ENCODE results near the gene MYT1. TPM values are rescaled to one million over a fixed set of nuclear protein-coding genes. Genes with fewer than 3 reads are reported as not detected.
"Not testable (repeated sequence)": the region's sequence is repeated elsewhere in the genome, so short reads cannot be mapped to it uniquely, and the experiment has no call there.

The MYT1 gene
- polyA plus RNA-seq, 1 of the 3 experiments (the other 2 are of a cell fraction) = 0.10 TPM

GRCh38 chr20:64185276-64185900 lies 21.1 kb downstream of the MYT1 start:
- no peak overlapping the region for H3K27ac ChIP-seq (ENCODE audit: low read depth in 2 of 2, low read length in 1 of 2)
- no peak for DNase-seq
- ChIA-PET CTCF (interaction anchor here (1.5 kb wide), 1 partner anchor 65 kb away, joined by 4 read pairs; no protein-coding TSS in a partner anchor), POLR2A (no interaction called here)
- no peaks in the 10 kb centered on the region for H3K79me2 ChIP-seq (ENCODE audit: insufficient read depth)
- H2AFZ ChIP-seq (ENCODE audit: low read depth) = no peak overlapping the region
- no peak overlapping the region for H3K9ac ChIP-seq
- H3K9me3 ChIP-seq = no peaks in the 10 kb centered on the region
- 47% methylated on average over 6 of the region's 9 CpGs for WGBS (ENCODE audit: low lambda C conversion rate)
- no peaks in the 10 kb centered on the region for H3K27me3 ChIP-seq (ENCODE audit: insufficient read depth)
- H4K20me1 ChIP-seq (ENCODE audit: insufficient read depth) = no peaks in the 10 kb centered on the region
- no peaks in the 10 kb centered on the region for H3K9me2 ChIP-seq
- H3K4me3 ChIP-seq (ENCODE audit: low read depth in 2 of 2, low read length in 1 of 2) = no peak overlapping the region
- peaks cover 8% of the 10 kb centered on the region for H3F3A ChIP-seq (replicated peaks; ENCODE audit: insufficient read depth)
- no peaks in the 10 kb centered on the region for H3K36me3 ChIP-seq (replicated peaks in 1 of 2; ENCODE audit: control insufficient read depth in 1 of 2, insufficient read depth in 2 of 2, low read length in 1 of 2)
- H3K4me2 ChIP-seq = no peak overlapping the region
- H3K4me1 ChIP-seq (ENCODE audit: control insufficient read depth in 1 of 2, insufficient read depth in 2 of 2, low read depth in 1 of 2, low read length in 1 of 2) = peaks cover 0 to 14% of the 10 kb centered on the region in 2 experiments; a peak in 1 of 4 replicates
- TF ChIP-seq MXI1 (IDR thresholded peaks at IDR 0.05; ENCODE audit: low read depth, low read length) = no peak
- TF ChIP-seq FOXJ3 (CRISPR knock-in tag; IDR thresholded peaks at IDR 0.05) = no peak
- TF ChIP-seq RAD21 (IDR thresholded peaks at IDR 0.05; ENCODE audit: low read length) = no peak
- no peak for TF ChIP-seq PBX3 (IDR thresholded peaks at IDR 0.05)

GRCh38 chr20:64186071-64186598 lies 21.9 kb downstream of the MYT1 start:
- Histone ChIP-seq H3K4me2 (no peak overlapping the region), H3K4me1 (ENCODE audit: control insufficient read depth in 1 of 2, insufficient read depth in 2 of 2, low read depth in 1 of 2, low read length in 1 of 2) (peaks cover 0 to 14% of the 10 kb centered on the region in 2 experiments; a peak in 1 of 4 replicates), H3K36me3 (replicated peaks in 1 of 2; ENCODE audit: control insufficient read depth in 1 of 2, insufficient read depth in 2 of 2, low read length in 1 of 2) (no peaks in the 10 kb centered on the region), H3K79me2 (ENCODE audit: insufficient read depth) (no peaks in the 10 kb centered on the region), H3F3A (replicated peaks; ENCODE audit: insufficient read depth) (peaks cover 8% of the 10 kb centered on the region), H3K4me3 (ENCODE audit: low read depth in 2 of 2, low read length in 1 of 2) (no peak overlapping the region), H4K20me1 (ENCODE audit: insufficient read depth) (no peaks in the 10 kb centered on the region), H3K27me3 (ENCODE audit: insufficient read depth) (no peaks in the 10 kb centered on the region; the same call in 1 of the 2 replicates), H2AFZ (ENCODE audit: low read depth) (no peak overlapping the region), H3K27ac (ENCODE audit: low read depth in 2 of 2, low read length in 1 of 2) (no peak overlapping the region), H3K9me3 (no peaks in the 10 kb centered on the region), H3K9me2 (no peaks in the 10 kb centered on the region), H3K9ac (no peak overlapping the region)
- TF ChIP-seq GATA2 (CRISPR knock-in tag; IDR thresholded peaks at IDR 0.05) = no peak
- TF ChIP-seq SMC3 (IDR thresholded peaks at IDR 0.05; ENCODE audit: low read depth, low read length) = no peak
- TF ChIP-seq RFX5 (IDR thresholded peaks at IDR 0.05; ENCODE audit: low read length) = no peak
- TF ChIP-seq POLR2AphosphoS5 (IDR thresholded peaks at IDR 0.05; ENCODE audit: low read depth, low read length) = no peak
- no peak for TF ChIP-seq TCF12 (IDR thresholded peaks at IDR 0.05)
- no peak for TF ChIP-seq IRF3 (IDR thresholded peaks at IDR 0.05; ENCODE audit: low read depth, low read length)
- no peak for TF ChIP-seq RCOR1 (IDR thresholded peaks at IDR 0.05; ENCODE audit: low read length)
- TF ChIP-seq FOSL2 (IDR thresholded peaks at IDR 0.05; ENCODE audit: borderline replicate concordance, low read depth) = no peak
- TF ChIP-seq MEF2A (IDR thresholded peaks at IDR 0.05; ENCODE audit: borderline replicate concordance, low read depth) = no peak
- TF ChIP-seq FOXM1 (IDR thresholded peaks at IDR 0.05; ENCODE audit: low read depth) = no peak
- no peak for TF ChIP-seq SIN3A (IDR thresholded peaks at IDR 0.05; ENCODE audit: borderline replicate concordance, low read depth, low read length)
- TF ChIP-seq USF1 (IDR thresholded peaks at IDR 0.05; ENCODE audit: borderline replicate concordance, low read depth) = no peak
- no peak for TF ChIP-seq CTCF (IDR thresholded peaks at IDR 0.05)
- POLR2A ChIA-PET = no interaction called here
- WGBS (ENCODE audit: low lambda C conversion rate) = 80% methylated on average over 9 of the region's 13 CpGs
- DNase-seq = no peak
- CTCF ChIA-PET = interaction anchor here (1.5 kb wide), 1 partner anchor 66 kb away, joined by 4 read pairs; no protein-coding TSS in a partner anchor

GRCh38 chr20:64187213-64187612 lies 23.0 kb downstream of the MYT1 start:
- WGBS (ENCODE audit: low lambda C conversion rate) = 84% methylated on average over 24 of the region's 24 CpGs
- H2AFZ ChIP-seq (ENCODE audit: low read depth); POLR2A ChIA-PET; H3K9ac ChIP-seq; CTCF ChIA-PET; H3K4me2 ChIP-seq; H3K4me3 ChIP-seq (ENCODE audit: low read depth in 2 of 2, low read length in 1 of 2); DNase-seq; H3F3A ChIP-seq (replicated peaks; ENCODE audit: insufficient read depth); H3K9me3 ChIP-seq; H4K20me1 ChIP-seq (ENCODE audit: insufficient read depth); H3K27ac ChIP-seq (ENCODE audit: low read depth in 2 of 2, low read length in 1 of 2); H3K9me2 ChIP-seq; H3K36me3 ChIP-seq (replicated peaks in 1 of 2; ENCODE audit: control insufficient read depth in 1 of 2, insufficient read depth in 2 of 2, low read length in 1 of 2); H3K79me2 ChIP-seq (ENCODE audit: insufficient read depth); H3K27me3 ChIP-seq (ENCODE audit: insufficient read depth): not testable (repeated sequence)
- peaks cover 0 to 14% of the 10 kb centered on the region in 2 experiments; a peak in 1 of 4 replicates for H3K4me1 ChIP-seq (ENCODE audit: control insufficient read depth in 1 of 2, insufficient read depth in 2 of 2, low read depth in 1 of 2, low read length in 1 of 2)
